GM18526 (cell line): ENCODE results near the gene CLASRP.

ENCODE experiments used
- POLR2A ChIP-seq: IDR thresholded peaks from 3 replicates; pipeline ENCODE4 v1.6.1; 2011; ENCODE audit not compliant: insufficient read length; ENCODE audit errors: extremely low read depth

Gene CLASRP

GRCh38 chr19:45071545-45071938 is 32.7 kb downstream of the CLASRP start:
- no peak for TF ChIP-seq POLR2A

- no peak for TF ChIP-seq POLR2A
Measured at GRCh38 chr19:45071969-45072790, 33.3 kb downstream of the CLASRP start.

DNA sequence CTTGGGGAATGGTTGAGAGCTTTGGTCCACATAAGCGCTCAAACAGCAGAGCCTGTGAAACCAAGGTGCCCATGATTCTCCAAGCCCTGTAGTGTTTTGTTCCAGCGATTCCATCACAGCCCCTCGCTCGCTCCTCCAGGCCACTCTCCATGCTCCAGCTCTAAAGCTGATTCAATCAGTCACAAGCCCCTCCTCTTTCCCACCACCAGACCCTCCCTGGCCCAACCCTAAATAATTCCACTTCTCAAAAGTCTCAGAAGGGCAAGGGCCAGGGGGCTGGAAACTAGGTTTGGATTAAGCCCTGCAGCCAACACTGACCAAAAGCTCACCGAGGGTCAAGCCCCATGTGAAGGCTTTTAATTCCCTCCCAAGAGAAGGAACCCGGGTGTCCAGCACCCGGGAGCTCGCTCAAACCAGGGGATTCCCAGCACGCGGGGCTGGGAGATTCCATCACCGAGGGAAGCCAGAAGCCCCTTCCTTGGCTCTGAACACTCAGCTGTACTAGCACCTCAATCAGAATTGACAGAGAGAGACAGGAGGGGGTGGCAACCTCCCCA is 36.0 kb downstream of the CLASRP start:
- no peak for TF ChIP-seq POLR2A

DNA sequence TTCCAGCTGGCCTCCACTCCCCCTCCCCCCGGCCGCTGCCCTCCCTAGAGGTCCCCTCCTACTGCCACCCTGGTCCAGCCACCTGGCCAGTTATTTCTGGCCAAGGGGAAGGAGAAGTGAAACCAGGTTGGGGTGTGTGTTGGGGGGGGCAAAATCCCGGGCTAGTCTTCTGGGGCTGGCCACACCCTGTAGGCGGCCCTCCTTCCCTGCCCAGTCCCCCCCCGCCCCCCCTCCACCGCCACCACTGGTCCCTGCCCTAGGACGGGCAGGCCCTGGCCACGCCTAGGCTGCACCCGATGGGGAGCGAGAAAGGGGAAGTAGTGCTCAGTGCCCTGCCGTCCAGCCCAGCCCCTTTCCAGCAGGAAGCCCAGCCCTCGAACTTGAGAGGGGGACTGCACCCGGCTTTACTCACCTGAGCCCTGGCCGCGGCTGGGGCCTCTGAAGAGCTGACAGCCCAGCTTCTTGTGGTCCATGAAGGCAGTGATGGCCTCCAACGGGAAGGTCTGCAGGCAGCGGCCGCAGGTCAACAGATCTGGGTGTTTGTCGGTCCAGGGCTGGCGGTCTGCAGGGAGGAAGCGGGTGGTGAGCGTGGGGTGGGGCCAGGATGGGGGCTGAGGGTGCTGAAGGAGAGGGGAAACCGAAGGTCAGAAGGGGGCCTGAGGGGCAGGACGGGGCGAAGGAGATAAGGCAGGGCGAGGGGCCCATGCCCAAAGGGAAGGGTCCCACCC is 36.6 kb downstream of the CLASRP start:
- peak; percentile 49 for TF ChIP-seq POLR2A

- peak; percentile 96 for TF ChIP-seq POLR2A
Measured at GRCh38 chr19:45076029-45076850, 37.4 kb downstream of the CLASRP start, which contains the start of gene ZNF296. Gene ZNF296, minus strand, starts transcription at chr19:45076478. Its CDS starts 105 bp downstream, at chr19:45076373.

- no peak for TF ChIP-seq POLR2A
Measured at GRCh38 chr19:45076851-45077730, 38.2 kb downstream of the CLASRP start.

- TF ChIP-seq POLR2A: no peak
Measured at GRCh38 chr19:45078390-45079062, 39.7 kb downstream of the CLASRP start.

DNA sequence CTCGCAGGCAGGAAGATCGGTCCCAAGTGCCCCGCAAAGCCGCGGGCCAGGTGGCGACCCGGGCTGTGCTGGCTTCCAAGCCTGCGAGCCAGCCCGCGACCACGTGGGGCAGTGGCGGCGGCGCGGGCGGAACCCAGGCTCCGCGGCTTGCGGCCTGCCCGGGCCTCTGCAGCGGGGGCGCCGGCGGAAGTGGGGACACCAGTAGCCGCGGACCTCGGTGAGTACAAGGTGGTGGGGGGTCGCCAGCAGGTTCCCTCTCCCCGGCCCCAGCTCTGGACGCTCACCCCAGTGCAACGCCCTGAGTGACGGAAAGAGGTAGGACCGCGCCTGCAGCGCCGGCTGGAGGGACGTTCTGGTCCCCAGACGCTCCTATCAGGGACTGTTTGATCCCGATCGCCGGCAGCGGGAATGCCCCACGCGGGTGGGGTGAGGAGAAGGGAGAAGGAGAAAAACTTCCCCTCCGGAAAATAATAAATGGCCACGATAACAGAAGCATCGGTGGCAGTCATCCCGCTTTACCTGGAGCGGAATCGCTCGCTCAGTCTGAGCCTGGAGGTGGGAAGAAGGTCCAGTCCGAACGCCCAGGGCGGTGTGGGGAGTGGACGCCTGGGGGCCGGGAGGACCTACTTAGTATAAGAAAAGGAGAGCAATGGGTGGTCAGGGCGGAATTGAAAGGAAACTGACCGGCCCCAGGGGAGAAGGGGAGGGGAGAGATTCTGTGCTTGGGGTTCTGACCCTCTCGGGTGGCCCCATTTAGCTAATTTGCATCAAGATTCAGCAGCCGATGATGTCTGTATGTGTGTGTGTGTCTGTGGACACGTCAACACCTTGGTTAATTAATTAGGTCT is 40.4 kb downstream of the CLASRP start, which contains the start of gene GEMIN7:
GEMIN7 (plus strand) TSS at position 198 of the 848 bp plus-strand sequence. CDS start 10,855 bp downstream, outside the sequence.
- peak; percentile 72 for TF ChIP-seq POLR2A

GRCh38 chr19:45079911-45080370 is 41.1 kb downstream of the CLASRP start:
- TF ChIP-seq POLR2A: no peak

DNA sequence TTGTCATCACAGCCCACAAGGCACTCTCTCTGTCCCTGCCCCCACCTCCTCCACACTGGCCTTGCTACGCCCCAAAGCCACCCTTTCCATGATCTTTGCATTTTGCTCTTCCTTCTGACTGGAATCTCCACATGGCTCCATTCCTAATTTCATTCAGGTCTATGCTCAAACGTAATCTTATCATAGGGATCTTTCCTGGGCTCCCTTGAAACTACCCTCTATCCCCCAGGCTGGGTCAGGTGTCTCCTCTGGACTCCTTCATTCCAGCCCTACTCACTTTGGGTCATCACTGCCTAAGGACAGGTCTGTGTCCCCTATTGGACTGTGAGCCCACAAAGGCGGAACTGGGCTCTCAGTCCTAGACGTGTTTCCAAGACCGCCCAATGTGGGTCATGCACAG is 43.3 kb downstream of the CLASRP start:
- no peak for TF ChIP-seq POLR2A

GRCh38 chr19:45086480-45086879 is 47.6 kb downstream of the CLASRP start:
- TF ChIP-seq POLR2A: no peak

DNA sequence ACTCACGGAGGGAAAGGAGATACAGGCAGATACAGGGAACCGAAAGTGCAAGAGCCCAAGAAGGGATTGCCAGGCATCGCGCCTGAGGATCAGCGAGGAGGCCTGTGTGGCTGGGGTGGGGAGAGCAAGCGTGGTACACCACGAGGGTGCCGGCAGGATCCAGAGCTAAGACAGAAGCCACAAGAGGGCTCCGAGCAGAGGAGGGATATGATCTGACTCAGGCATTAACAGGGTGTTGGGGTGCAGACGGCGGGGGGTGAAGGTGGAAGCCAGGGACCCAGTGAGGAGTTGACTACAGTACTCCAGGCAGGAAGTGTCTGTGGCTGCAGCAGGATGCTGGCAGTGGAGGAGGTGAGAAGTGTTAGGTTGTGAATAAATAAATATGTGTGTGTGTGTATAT is 48.7 kb downstream of the CLASRP start:
- TF ChIP-seq POLR2A: no peak

GRCh38 chr19:45090034-45090433 is 51.2 kb downstream of the CLASRP start:
- TF ChIP-seq POLR2A: no peak

- no peak for TF ChIP-seq POLR2A
Measured at GRCh38 chr19:45090606-45091005, 51.8 kb downstream of the CLASRP start.
